GM23248 (cell line): ENCODE measurements around the gene ZC3H18.

Experiments used
- EZH2 ChIP-seq: fragments of 200-600 bp; sonication (generic); IDR thresholded peaks from 2 replicates; pipeline ENCODE4 v1.6.1; 2018; ENCODE audit warnings: antibody characterized with exemption, mild to moderate bottlenecking; ENCODE audit not compliant: insufficient read depth, poor library complexity, severe bottlenecking
- EZH2phosphoT487 ChIP-seq: fragments of 200-600 bp; sonication (generic); IDR thresholded peaks from 2 replicates; pipeline ENCODE4 v1.6.1; 2018; ENCODE audit warnings: antibody characterized with exemption, moderate library complexity, mild to moderate bottlenecking, low read depth; ENCODE audit not compliant: insufficient read depth

DNA sequence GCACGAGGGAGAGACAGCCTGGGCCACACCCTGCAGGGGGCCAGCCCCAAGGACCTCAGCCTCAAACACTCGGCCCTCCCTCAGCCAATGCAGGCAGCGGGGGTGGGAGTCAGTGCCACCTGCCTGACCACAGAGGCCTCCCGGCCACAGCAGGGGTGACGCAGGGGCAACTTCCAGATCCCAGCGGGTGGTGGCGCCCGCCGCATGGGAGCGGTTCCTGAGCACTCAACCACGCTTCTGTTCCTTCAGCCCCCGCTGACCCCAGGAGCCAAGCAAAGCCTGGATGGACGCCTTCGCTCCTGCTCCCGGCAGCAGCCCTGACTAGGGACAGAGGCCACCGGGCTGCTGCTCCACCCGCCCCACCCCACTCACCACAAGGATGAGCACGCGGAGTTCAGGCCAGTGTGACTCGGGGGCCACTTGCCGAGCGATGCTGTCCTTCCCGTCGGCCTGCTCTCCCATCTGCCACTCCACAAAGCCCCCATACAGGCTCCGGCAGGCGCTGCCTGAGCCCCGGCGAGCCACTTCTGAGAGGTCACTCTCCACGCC lies 85.6 kb downstream of the ZC3H18 start:
- TF ChIP-seq EZH2 = no peak
- no peak for TF ChIP-seq EZH2phosphoT487
